ENCODE measurements around the gene CAPZA1. TPM values are rescaled to one million over a fixed set of nuclear protein-coding genes. Genes with fewer than 3 reads are reported as not detected.

Gene CAPZA1
- total RNA-seq, 2 donors from 2014 or later: 250 to 276 TPM

DNA sequence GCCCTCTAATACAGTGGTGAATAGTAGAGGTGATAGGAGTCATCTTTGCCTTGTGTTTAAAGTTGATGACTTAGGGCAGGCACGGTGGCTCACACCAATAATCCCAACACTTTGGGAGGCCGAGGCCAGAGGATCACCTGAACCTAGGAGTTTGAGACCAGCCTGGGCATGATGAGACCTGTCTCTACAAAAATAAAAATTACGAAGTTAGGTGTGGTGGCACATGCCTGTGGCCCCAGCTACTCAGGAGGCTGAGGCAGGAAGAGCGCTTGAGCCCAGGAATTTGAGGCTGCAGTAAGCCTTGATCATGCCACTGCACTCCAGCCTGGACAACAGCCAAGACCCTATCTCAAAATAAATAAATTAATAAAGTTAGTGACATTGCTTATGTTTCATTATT, 26.6 kb downstream of the CAPZA1 start:
- H3K36me3 Mint-ChIP-seq: peaks cover 11 to 57% of the 10 kb centered on the region in 2 donors
- peaks cover 0 to 3% of the 10 kb centered on the region in 2 donors for H3K9me3 Mint-ChIP-seq
- DNase-seq (ENCODE audit: low spot score in 2 of 2) (no peak), ATAC-seq (no peak)
- H3K27ac Mint-ChIP-seq: peak overlapping the region in 1 of 2 donors; percentile 62

- peak; percentile 56 to 62 for ATAC-seq
- peaks cover 20 to 36% of the 10 kb centered on the region in 2 donors for H3K36me3 Mint-ChIP-seq
- no peak for DNase-seq (ENCODE audit: low spot score in 2 of 2)
- peaks cover 0 to 4% of the 10 kb centered on the region in 2 donors for H3K9me3 Mint-ChIP-seq
- H3K27ac Mint-ChIP-seq: peak overlapping the region; percentile 20 to 73
Observed at GRCh38 chr1:112651205-112651604, 31.6 kb downstream of the CAPZA1 start.

GRCh38 chr1:112665857-112666256, 46.2 kb downstream of the CAPZA1 start:
- Mint-ChIP-seq H3K9me3 (peaks cover 0 to 4% of the 10 kb centered on the region in 2 donors), H3K27ac (no peak overlapping the region), H3K36me3 (peaks cover 17 to 69% of the 10 kb centered on the region in 2 donors)
- ATAC-seq (no peak), DNase-seq (ENCODE audit: low spot score in 2 of 2) (no peak)

- ATAC-seq: peak; percentile 79 to 87
- DNase-seq (ENCODE audit: low spot score in 2 of 2): no peak
- H3K9me3 Mint-ChIP-seq: peaks cover 0 to 4% of the 10 kb centered on the region in 2 donors
- H3K27ac Mint-ChIP-seq: peak overlapping the region; percentile 80 to 97
- H3K36me3 Mint-ChIP-seq: peaks cover 17 to 64% of the 10 kb centered on the region in 2 donors
Observed at GRCh38 chr1:112666946-112667345, 47.3 kb downstream of the CAPZA1 start.

DNA sequence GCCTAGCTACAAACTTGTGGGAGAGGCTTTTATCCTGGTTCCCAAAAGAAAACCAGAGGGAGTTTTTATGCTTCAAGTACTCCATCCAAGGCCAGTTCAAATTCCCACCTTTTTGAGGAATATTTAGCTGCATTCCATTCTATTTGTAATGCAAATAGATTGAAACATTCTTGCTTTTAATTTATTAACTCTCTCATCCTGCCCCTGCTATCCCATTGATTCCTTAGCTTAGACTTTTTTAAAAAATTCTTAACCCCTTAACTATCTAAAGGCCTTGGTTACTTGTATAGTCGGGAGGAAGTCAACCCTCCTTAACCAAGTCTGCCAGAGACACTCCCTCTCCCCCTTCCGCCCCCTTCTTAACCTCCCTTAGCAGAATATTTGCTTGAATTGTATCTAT, 52.4 kb downstream of the CAPZA1 start:
- ATAC-seq: no peak
- H3K27ac Mint-ChIP-seq: peak overlapping the region in 1 of 2 donors; percentile 33
- peaks cover 16 to 61% of the 10 kb centered on the region in 2 donors for H3K36me3 Mint-ChIP-seq
- no peak for DNase-seq (ENCODE audit: low spot score in 2 of 2)
- H3K9me3 Mint-ChIP-seq: peaks cover 0 to 4% of the 10 kb centered on the region in 2 donors

DNA sequence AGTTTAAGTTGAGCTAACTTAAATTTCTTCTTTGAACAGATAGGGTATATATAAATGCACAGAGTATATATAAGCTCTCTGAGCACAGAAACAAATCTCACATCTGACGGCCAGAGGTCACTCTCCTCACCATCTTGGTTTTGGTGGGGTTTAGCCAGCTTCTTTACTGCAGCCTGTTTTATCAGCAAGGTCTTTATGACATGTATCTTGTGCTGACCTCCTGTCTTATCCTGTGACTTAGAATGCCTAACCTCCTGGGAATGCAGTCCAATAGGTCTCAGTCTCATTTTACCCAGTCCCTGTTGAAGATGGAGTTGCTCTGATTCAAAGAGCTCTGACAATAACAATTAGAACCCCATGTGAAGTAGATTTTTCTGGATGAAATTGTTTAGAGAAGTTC, 53.2 kb downstream of the CAPZA1 start:
- H3K36me3 Mint-ChIP-seq: peaks cover 12 to 52% of the 10 kb centered on the region in 2 donors
- ATAC-seq: no peak

GRCh38 chr1:112673592-112674439, 54.2 kb downstream of the CAPZA1 start:
- ATAC-seq (peak in 1 of 2 donors; percentile 23), DNase-seq (ENCODE audit: low spot score in 2 of 2) (no peak)
- Mint-ChIP-seq H3K9me3 (no peaks in the 10 kb centered on the region), H3K27ac (peak overlapping the region; percentile 94 to 97), H3K36me3 (peaks cover 11 to 43% of the 10 kb centered on the region in 2 donors)

More for the DNA sequence above, 53.2 kb downstream of the CAPZA1 start:
- Mint-ChIP-seq H3K27ac (no peak overlapping the region), H3K9me3 (no peaks in the 10 kb centered on the region)
- no peak for DNase-seq (ENCODE audit: low spot score in 2 of 2)

DNA sequence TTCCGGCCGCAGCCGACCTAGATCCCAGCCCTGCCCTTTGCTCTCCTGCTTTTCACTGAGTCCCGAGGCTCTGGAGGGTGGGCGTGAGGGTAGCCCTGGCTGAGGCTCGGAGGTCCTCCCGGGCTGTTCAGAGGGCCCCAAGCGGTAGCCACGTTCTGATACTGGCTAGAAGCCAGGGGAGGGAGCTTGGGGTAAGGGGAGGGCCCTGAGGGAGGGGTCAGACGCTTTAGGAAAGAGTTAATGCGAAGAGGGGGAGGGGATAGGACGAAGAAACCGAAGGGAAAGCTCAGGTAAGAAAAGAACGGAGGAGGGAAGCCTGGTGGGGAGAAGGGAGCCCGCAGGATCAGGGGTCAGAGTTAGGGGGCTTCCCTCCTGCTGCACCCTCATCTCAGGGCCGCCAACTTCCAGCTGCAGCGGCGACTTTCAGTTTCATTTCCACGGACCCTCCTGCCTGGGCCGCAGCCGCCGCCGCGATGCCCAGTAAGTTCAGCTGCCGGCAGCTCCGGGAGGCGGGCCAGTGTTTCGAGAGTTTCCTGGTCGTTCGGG, 54.9 kb downstream of the CAPZA1 start, which contains the start of gene MOV10:
MOV10 (plus strand) TSS at position 220 of the 546 bp plus-strand sequence; CDS start at position 474, 254 bp downstream.
- H3K27ac Mint-ChIP-seq: peak within 1 kb of the TSS; percentile 94 to 97
- peaks cover 7 to 40% of the 10 kb centered on the region in 2 donors for H3K36me3 Mint-ChIP-seq
- DNase-seq (ENCODE audit: low spot score in 2 of 2): peak; percentile 56 to 78
- H3K9me3 Mint-ChIP-seq: no peaks in the 10 kb centered on the region
- ATAC-seq: peak; percentile 79 to 80

GRCh38 chr1:112674986-112675727, 55.5 kb downstream of the CAPZA1 start:
- Mint-ChIP-seq H3K9me3 (no peaks in the 10 kb centered on the region), H3K27ac (peak overlapping the region; percentile 94 to 97), H3K36me3 (peaks cover 7 to 40% of the 10 kb centered on the region in 2 donors)
- DNase-seq (ENCODE audit: low spot score in 2 of 2): peak in 1 of 2 donors; percentile 51
- peak; percentile 50 to 63 for ATAC-seq

GRCh38 chr1:112675728-112676381, 56.2 kb downstream of the CAPZA1 start:
- Mint-ChIP-seq H3K9me3 (no peaks in the 10 kb centered on the region), H3K36me3 (peaks cover 7 to 34% of the 10 kb centered on the region in 2 donors), H3K27ac (peak overlapping the region; percentile 33 to 84)
- ATAC-seq: no peak
- DNase-seq (ENCODE audit: low spot score in 2 of 2): no peak

GRCh38 chr1:112676543-112676942, 56.9 kb downstream of the CAPZA1 start:
- no peak overlapping the region for H3K27ac Mint-ChIP-seq
- peaks cover 7 to 29% of the 10 kb centered on the region in 2 donors for H3K36me3 Mint-ChIP-seq
- DNase-seq (ENCODE audit: low spot score in 2 of 2) (no peak), ATAC-seq (no peak)
- H3K9me3 Mint-ChIP-seq: no peaks in the 10 kb centered on the region

- DNase-seq (ENCODE audit: low spot score in 2 of 2) (no peak), ATAC-seq (no peak)
- H3K9me3 Mint-ChIP-seq: no peaks in the 10 kb centered on the region
- H3K27ac Mint-ChIP-seq: no peak overlapping the region
- H3K36me3 Mint-ChIP-seq: peaks cover 7 to 29% of the 10 kb centered on the region in 2 donors
Observed at GRCh38 chr1:112677501-112677900, 57.9 kb downstream of the CAPZA1 start.

DNA sequence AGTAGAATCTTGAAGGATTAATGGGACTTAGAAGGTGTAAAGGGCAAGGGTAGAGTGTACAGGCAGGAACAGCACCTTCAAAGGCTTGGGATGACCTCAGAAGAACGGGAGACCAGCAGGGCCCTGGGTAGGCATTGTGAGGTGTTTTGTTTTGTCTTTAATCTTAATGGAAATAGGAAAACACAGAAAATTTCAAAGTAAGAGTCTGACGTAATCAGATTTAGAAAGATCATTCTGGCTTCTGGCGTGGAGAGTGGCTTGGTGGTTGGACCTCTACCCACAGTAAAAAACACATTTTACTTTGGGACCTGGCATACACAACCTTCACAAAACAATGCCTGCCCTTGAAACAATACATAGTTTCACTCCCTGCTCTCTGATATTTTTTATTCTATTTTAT, 59.0 kb downstream of the CAPZA1 start:
- H3K27ac Mint-ChIP-seq: no peak overlapping the region

DNA sequence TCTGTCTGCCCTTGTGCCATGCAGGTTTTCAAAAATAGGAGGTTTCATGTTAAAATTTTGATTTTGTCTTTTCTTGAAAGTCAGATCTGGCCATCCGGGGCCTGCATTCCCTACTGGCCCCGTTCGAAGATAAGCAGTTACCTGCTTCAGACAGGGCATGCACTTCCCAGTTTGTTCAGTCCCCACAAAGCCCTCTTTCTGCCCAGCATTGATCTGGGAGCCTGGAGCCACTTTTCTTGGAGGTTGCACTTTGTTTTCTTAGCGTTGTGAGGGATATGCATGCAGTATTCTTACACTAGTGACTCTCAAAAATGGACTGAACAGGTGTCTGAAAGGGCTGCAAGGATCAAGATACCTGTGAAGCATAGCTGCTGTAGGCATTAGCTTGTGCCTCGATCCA, 66.3 kb downstream of the CAPZA1 start:
- H3K36me3 Mint-ChIP-seq: no peaks in the 10 kb centered on the region
- H3K9me3 Mint-ChIP-seq: no peaks in the 10 kb centered on the region
- no peak for ATAC-seq
- H3K27ac Mint-ChIP-seq: peak overlapping the region in 1 of 2 donors; percentile 72
- no peak for DNase-seq (ENCODE audit: low spot score in 2 of 2)

More for the DNA sequence above, 59.0 kb downstream of the CAPZA1 start:
- H3K9me3 Mint-ChIP-seq: no peaks in the 10 kb centered on the region
- H3K36me3 Mint-ChIP-seq: peaks cover 7 to 29% of the 10 kb centered on the region in 2 donors
- ATAC-seq (no peak), DNase-seq (ENCODE audit: low spot score in 2 of 2) (no peak)

DNA sequence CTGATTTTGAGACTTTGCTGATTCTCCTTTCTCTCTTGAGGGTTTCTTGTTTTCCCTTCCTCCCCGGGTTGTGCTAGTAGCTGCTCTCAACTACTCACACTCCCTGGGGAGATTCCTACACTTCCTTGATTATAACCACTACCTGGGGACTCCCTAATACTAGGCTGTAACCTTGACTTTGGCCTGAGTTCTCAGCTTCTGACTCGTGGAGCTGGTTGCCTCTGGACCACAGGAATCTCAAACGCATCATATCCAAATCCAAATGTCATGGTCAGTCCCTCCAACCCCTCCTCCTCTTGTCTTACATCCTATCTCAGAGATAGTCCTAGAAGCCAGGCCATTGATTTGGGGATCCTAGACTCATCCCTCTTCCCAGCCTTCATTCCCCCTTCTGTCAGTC, 66.8 kb downstream of the CAPZA1 start:
- Mint-ChIP-seq H3K36me3 (no peaks in the 10 kb centered on the region), H3K27ac (peak overlapping the region; percentile 72 to 86), H3K9me3 (no peaks in the 10 kb centered on the region)
- DNase-seq (ENCODE audit: low spot score in 2 of 2) (no peak), ATAC-seq (peak in 1 of 2 donors; percentile 82)

DNA sequence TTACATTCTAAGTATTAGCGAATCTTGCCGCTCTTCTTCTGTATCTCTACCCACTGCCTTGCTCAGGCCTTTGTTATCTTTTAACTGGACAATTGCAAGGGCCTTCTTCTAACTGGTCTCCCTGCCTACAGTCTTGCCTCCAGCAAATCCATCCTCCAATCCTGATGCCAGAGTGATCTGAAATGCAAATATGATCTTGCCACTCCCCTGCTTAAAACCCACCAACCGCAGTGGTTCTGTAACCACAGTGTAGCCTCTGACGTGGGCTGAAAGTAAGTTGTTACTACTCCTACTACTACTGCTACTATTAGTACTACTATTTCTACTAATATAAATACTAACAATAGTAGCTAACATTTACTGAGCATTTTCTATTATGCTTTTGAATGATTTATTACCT, 67.2 kb downstream of the CAPZA1 start:
- DNase-seq (ENCODE audit: low spot score in 2 of 2) (no peak), ATAC-seq (peak in 1 of 2 donors; percentile 17)
- Mint-ChIP-seq H3K36me3 (no peaks in the 10 kb centered on the region), H3K27ac (peak overlapping the region; percentile 72 to 86), H3K9me3 (no peaks in the 10 kb centered on the region)

All from activated naive CD4-positive, alpha-beta T cell treated with anti-CD3 and anti-CD28 coated beads, Interleukin-2, amount 50 U/mL, for 72 hours (primary cell).